Endodermal cell (in vitro differentiated cells): ENCODE data around the gene SSH2. TPM values are rescaled to one million over a fixed set of nuclear protein-coding genes. Genes with fewer than 3 reads are reported as not detected.

Experiments used
- DNase-seq: peaks from one replicate; pipeline ENCODE4 v3.0.0-alpha.2; 2017
- H3K27ac ChIP-seq: 2 replicates; pipeline ENCODE4 v1.5.1; 2013; ENCODE audit warnings: mild to moderate bottlenecking, low read depth, low read length, moderate library complexity
- H3K27me3 ChIP-seq: 2 replicates; pipeline ENCODE4 v1.6.1; 2013; ENCODE audit warnings: mild to moderate bottlenecking, low read length, moderate library complexity; ENCODE audit not compliant: insufficient read depth, control insufficient read depth, poor library complexity, severe bottlenecking
- H3K36me3 ChIP-seq: 2 replicates; pipeline ENCODE4 v1.7.0; 2013; ENCODE audit warnings: mild to moderate bottlenecking, low read length, moderate library complexity; ENCODE audit not compliant: control insufficient read depth, insufficient read depth
- H3K4me1 ChIP-seq: one replicate; pipeline ENCODE4 v1.7.0; 2013; ENCODE audit warnings: low read length; ENCODE audit not compliant: control insufficient read depth, insufficient read depth
- H3K4me3 ChIP-seq: 2 replicates; pipeline ENCODE4 v1.5.1; 2013; ENCODE audit warnings: mild to moderate bottlenecking, low read length, moderate library complexity
- H3K9ac ChIP-seq: 2 replicates; pipeline ENCODE4 v1.6.1; 2013; ENCODE audit warnings: mild to moderate bottlenecking, low read length, moderate library complexity; ENCODE audit not compliant: poor library complexity, severe bottlenecking; ENCODE audit errors: extremely low read depth
- H3K9me3 ChIP-seq: 2 replicates; pipeline ENCODE4 v1.6.1; 2013; ENCODE audit warnings: mild to moderate bottlenecking, low read length, moderate library complexity; ENCODE audit not compliant: control insufficient read depth
- H3K27ac Mint-ChIP-seq: 2 replicates; pipeline ENCODE4 v1.8.0; 2020; ENCODE audit warnings: mixed read lengths
- H3K27me3 Mint-ChIP-seq: 2 replicates; pipeline ENCODE4 v1.8.0; 2021; ENCODE audit warnings: mild to moderate bottlenecking, mixed read lengths; ENCODE audit not compliant: insufficient read depth
- H3K36me3 Mint-ChIP-seq: 2 replicates; pipeline ENCODE4 v1.8.0; 2020; ENCODE audit warnings: low read depth, mixed read lengths
- H3K4me1 Mint-ChIP-seq: 2 replicates; pipeline ENCODE4 v1.8.0; 2020; ENCODE audit warnings: mixed read lengths
- H3K4me3 Mint-ChIP-seq: 2 replicates; pipeline ENCODE4 v1.8.0; 2020; ENCODE audit warnings: mild to moderate bottlenecking, moderate library complexity, mixed read lengths
- H3K9me3 Mint-ChIP-seq: 2 replicates; pipeline ENCODE4 v1.8.0; 2020; ENCODE audit warnings: mild to moderate bottlenecking, mixed read lengths
- CTCF ChIP-seq: fragments of 200-600 bp; sonication (generic); conservative IDR thresholded peaks from 2 replicates; pipeline ENCODE4 v1.5.0; 2021; ENCODE audit warnings: antibody characterized with exemption, mild to moderate bottlenecking
- WGBS, 2 experiments: methylation state at CpG; one replicate each; pipeline versions ENCODE4 v1.1.5 to v1.1.7; 2013; ENCODE audit warnings: missing lambda C conversion rate in 2 of 2, mixed read lengths in 1 of 2; ENCODE audit not compliant: insufficient coverage in 1 of 2, insufficient read length in 1 of 2; 5-methylcytosine and 5-hydroxymethylcytosine counted together
- total RNA-seq, 2 donors: library from RNA; stranded (reverse); fragmentation: NEBNext Ultra II Directional in 1 of 2; extraction: Animal tissue kit (Norgen Biotek cat#: 25700) in 1 of 2; gene quantifications; 2 replicates in 1 of 2; 3 replicates in 1 of 2; pipeline ENCODE4 v1.2.1, GENCODE V29; 2021

Gene SSH2
- total RNA-seq, 2 donors from 2014 or later, result 11.3 to 13.5 TPM

GRCh38 chr17:29577385-29578211 lies 352.4 kb downstream of the SSH2 start:
- Histone ChIP-seq H3K4me3 (no peak overlapping the region), H3K4me1 (no peaks in the 10 kb centered on the region), H3K27me3 (no peaks in the 10 kb centered on the region), H3K9ac (no peak overlapping the region), H3K36me3 (peaks cover 35% of the 10 kb centered on the region), H3K27ac (no peak overlapping the region), H3K9me3 (no peaks in the 10 kb centered on the region)
- peaks cover 28% of the 10 kb centered on the region for H3K36me3 Mint-ChIP-seq
- H3K4me3 Mint-ChIP-seq, result no peak overlapping the region
- peaks cover 1% of the 10 kb centered on the region for H3K4me1 Mint-ChIP-seq
- H3K9me3 Mint-ChIP-seq, result no peaks in the 10 kb centered on the region
- H3K27ac Mint-ChIP-seq, result no peak overlapping the region
- no peaks in the 10 kb centered on the region for H3K27me3 Mint-ChIP-seq
- DNase-seq, result peak; percentile 45
- no peak for TF ChIP-seq CTCF
- WGBS, 2 experiments, result 90 to 96% methylated on average over 6 to 22 of the region's 22 CpGs

DNA sequence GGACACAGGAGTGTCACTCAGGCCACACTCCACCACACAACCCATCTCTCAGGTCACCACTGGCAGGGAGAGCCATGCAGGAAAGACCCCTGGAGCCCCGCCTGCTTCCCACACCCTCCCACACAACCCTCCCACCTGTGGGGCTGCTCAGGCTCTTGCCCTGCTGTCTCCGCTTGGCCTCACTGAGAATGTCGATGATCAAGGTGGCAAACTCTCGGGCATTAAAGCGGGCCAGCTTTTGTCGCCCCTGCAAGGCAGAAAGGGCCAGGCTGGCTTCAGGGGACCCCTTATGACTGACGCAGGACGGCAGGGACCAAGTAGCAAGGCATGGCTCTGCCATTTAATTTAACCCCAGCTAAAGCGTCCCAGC lies 353.0 kb downstream of the SSH2 start:
- Mint-ChIP-seq H3K4me3 (no peak overlapping the region), H3K27ac (no peak overlapping the region), H3K9me3 (no peaks in the 10 kb centered on the region), H3K27me3 (no peaks in the 10 kb centered on the region), H3K4me1 (peaks cover 1% of the 10 kb centered on the region), H3K36me3 (peaks cover 22% of the 10 kb centered on the region)
- no peak for DNase-seq
- 94 to 97% methylated on average over 8 to 9 of the region's 9 CpGs for WGBS, 2 experiments
- TF ChIP-seq CTCF, result no peak
- H3K9ac ChIP-seq, result no peak overlapping the region
- H3K4me3 ChIP-seq, result no peak overlapping the region
- H3K27ac ChIP-seq, result no peak overlapping the region
- no peaks in the 10 kb centered on the region for H3K27me3 ChIP-seq
- no peaks in the 10 kb centered on the region for H3K9me3 ChIP-seq
- peaks cover 31% of the 10 kb centered on the region for H3K36me3 ChIP-seq
- no peaks in the 10 kb centered on the region for H3K4me1 ChIP-seq

- H3K27ac ChIP-seq, result no peak overlapping the region
- no peak overlapping the region for H3K4me3 ChIP-seq
- H3K9me3 ChIP-seq, result no peaks in the 10 kb centered on the region
- H3K4me1 Mint-ChIP-seq, result peaks cover 1% of the 10 kb centered on the region
- no peaks in the 10 kb centered on the region for H3K27me3 ChIP-seq
- H3K4me1 ChIP-seq, result no peaks in the 10 kb centered on the region
- no peak overlapping the region for H3K9ac ChIP-seq
- no peak for TF ChIP-seq CTCF
- H3K4me3 Mint-ChIP-seq, result no peak overlapping the region
- peaks cover 21% of the 10 kb centered on the region for H3K36me3 Mint-ChIP-seq
- no peak overlapping the region for H3K27ac Mint-ChIP-seq
- no peaks in the 10 kb centered on the region for H3K9me3 Mint-ChIP-seq
- peaks cover 5% of the 10 kb centered on the region for H3K27me3 Mint-ChIP-seq
- 94 to 97% methylated on average over 14 to 37 of the region's 37 CpGs for WGBS, 2 experiments
- peaks cover 31% of the 10 kb centered on the region for H3K36me3 ChIP-seq
- DNase-seq, result no peak
These were observed 353.6 kb downstream of the SSH2 start for GRCh38 chr17:29576214-29577000.

Other genes starting within 250 kb of the SSH2 start
- gene EFCAB5, start 11.4 kb upstream of the SSH2 start, total RNA-seq, result not detected
- 10 to 100 TPM; 28.5 to 35.6 TPM for gene NSRP1, start 186.6 kb upstream of the SSH2 start, total RNA-seq